ENCODE results near the gene GADD45B. TPM values are rescaled to one million over a fixed set of nuclear protein-coding genes. Genes with fewer than 3 reads are reported as not detected.

The GADD45B gene
- total and polyA plus RNA-seq, 2 donors (not counting 3 experiments of a cell fraction or from before 2014, with no cell fraction given), result 61.3 to 267 TPM

GRCh38 chr19:2516727-2517126, 40.8 kb downstream of the GADD45B start:
- CTCF ChIA-PET, result no interaction called here
- no peak for TF ChIP-seq CTCF (IDR thresholded peaks at IDR 0.05; ENCODE audit: extremely low read depth in 1 of 2, insufficient read depth in 1 of 2, low read depth in 1 of 2, low read length in 2 of 2)
- no peaks in the 10 kb centered on the region for H3K4me1 ChIP-seq (ENCODE audit: control insufficient read depth, extremely low read depth, insufficient read depth, low read length)
- H3K9me3 ChIP-seq (replicated peaks; ENCODE audit: control insufficient read depth, insufficient read depth, low read length), result no peaks in the 10 kb centered on the region
- BruUV-seq (replicated peaks), result no TSS peak
- no peak overlapping the region for H3K4me3 ChIP-seq (replicated peaks in 1 of 3; ENCODE audit: insufficient read depth in 1 of 3, low read depth in 1 of 3, low read length in 3 of 3)
- H3K4me2 ChIP-seq (ENCODE audit: insufficient read depth, low read length), result no peak overlapping the region
- H3K9me1 ChIP-seq (replicated peaks; ENCODE audit: control insufficient read depth, extremely low read depth, insufficient read depth, low read length), result no peaks in the 10 kb centered on the region
- no peak overlapping the region for H2AFZ ChIP-seq (ENCODE audit: low read depth, low read length)
- no peaks in the 10 kb centered on the region for H4K20me1 ChIP-seq (replicated peaks; ENCODE audit: control insufficient read depth, extremely low read depth, insufficient read depth, low read length)
- POLR2A ChIA-PET, result no interaction called here
- dilution Hi-C loops (cut with MboI; ENCODE audit: extremely low pct_ligation_motif_present, low sequenced_read_pairs), result no loop called here
- H3K9ac ChIP-seq (replicated peaks; ENCODE audit: extremely low read depth, insufficient read depth, low read length), result no peak overlapping the region
- H3K36me3 ChIP-seq (ENCODE audit: control insufficient read depth in 2 of 2, extremely low read depth in 1 of 2, insufficient read depth in 2 of 2, low read length in 2 of 2), result no peaks in the 10 kb centered on the region
- H3K27me3 ChIP-seq (ENCODE audit: control insufficient read depth in 2 of 2, insufficient read depth in 2 of 2, low read length in 2 of 2), result no peaks in the 10 kb centered on the region
- no peak for FAIRE-seq
- no peak for DNase-seq (ENCODE audit: low read depth, low spot score)
- H3K79me2 ChIP-seq (ENCODE audit: control insufficient read depth, insufficient read depth, low read length), result no peaks in the 10 kb centered on the region
- intact Hi-C loops (cut with micrococcal nuclease), result no loop called here
- no peak overlapping the region for H3K27ac ChIP-seq (ENCODE audit: insufficient read depth, low read depth, low read length)

GRCh38 chr19:2517881-2518601, 42.1 kb downstream of the GADD45B start:
- FAIRE-seq (no peak), DNase-seq (ENCODE audit: low read depth, low spot score) (no peak)
- H3K27ac ChIP-seq (ENCODE audit: insufficient read depth, low read depth, low read length), result no peak overlapping the region
- no peaks in the 10 kb centered on the region for H3K27me3 ChIP-seq (ENCODE audit: control insufficient read depth in 2 of 2, insufficient read depth in 2 of 2, low read length in 2 of 2)
- ChIA-PET POLR2A (interaction anchor here (0.7 kb wide), 1 partner anchor 21 kb away, joined by 7 read pairs; no protein-coding TSS in a partner anchor), CTCF (no interaction called here)
- H3K4me2 ChIP-seq (ENCODE audit: insufficient read depth, low read length), result no peak overlapping the region
- no peak overlapping the region for H3K9ac ChIP-seq (replicated peaks; ENCODE audit: extremely low read depth, insufficient read depth, low read length)
- H3K36me3 ChIP-seq (ENCODE audit: control insufficient read depth in 2 of 2, extremely low read depth in 1 of 2, insufficient read depth in 2 of 2, low read length in 2 of 2), result no peaks in the 10 kb centered on the region
- no peaks in the 10 kb centered on the region for H3K9me3 ChIP-seq (replicated peaks; ENCODE audit: control insufficient read depth, insufficient read depth, low read length)
- no peaks in the 10 kb centered on the region for H4K20me1 ChIP-seq (replicated peaks; ENCODE audit: control insufficient read depth, extremely low read depth, insufficient read depth, low read length)
- dilution Hi-C loops (cut with MboI; ENCODE audit: extremely low pct_ligation_motif_present, low sequenced_read_pairs) (no loop called here), intact Hi-C loops (cut with micrococcal nuclease) (no loop called here)
- BruUV-seq (replicated peaks), result no TSS peak
- TF ChIP-seq FOS (IDR thresholded peaks at IDR 0.05; ENCODE audit: borderline replicate concordance, insufficient read depth, low read length), result no peak
- no peak for TF ChIP-seq CTCF (IDR thresholded peaks at IDR 0.05; ENCODE audit: extremely low read depth in 1 of 2, insufficient read depth in 1 of 2, low read depth in 1 of 2, low read length in 2 of 2)
- no peak for TF ChIP-seq MAX (IDR thresholded peaks at IDR 0.05; ENCODE audit: insufficient read depth, insufficient read length)
- no peak for TF ChIP-seq POLR2AphosphoS5 (IDR thresholded peaks at IDR 0.05; ENCODE audit: insufficient read depth, low read depth, low read length)
- no peak for TF ChIP-seq JUN (IDR thresholded peaks at IDR 0.05; ENCODE audit: borderline replicate concordance, insufficient read depth, insufficient read length, low read depth)
- no peak for TF ChIP-seq GATA2 (IDR thresholded peaks at IDR 0.05; ENCODE audit: insufficient read depth, insufficient read length, low read depth, low read length)
- no peak for TF ChIP-seq EZH2 (IDR thresholded peaks at IDR 0.05; ENCODE audit: borderline replicate concordance, low read depth, low read length, severe bottlenecking)
- TF ChIP-seq MYC (IDR thresholded peaks at IDR 0.05; ENCODE audit: low read depth, low read length), result no peak
- no peaks in the 10 kb centered on the region for H3K9me1 ChIP-seq (replicated peaks; ENCODE audit: control insufficient read depth, extremely low read depth, insufficient read depth, low read length)
- H3K79me2 ChIP-seq (ENCODE audit: control insufficient read depth, insufficient read depth, low read length), result no peaks in the 10 kb centered on the region
- H3K4me1 ChIP-seq (ENCODE audit: control insufficient read depth, extremely low read depth, insufficient read depth, low read length), result no peaks in the 10 kb centered on the region
- no peak overlapping the region for H3K4me3 ChIP-seq (replicated peaks in 1 of 3; ENCODE audit: insufficient read depth in 1 of 3, low read depth in 1 of 3, low read length in 3 of 3)
- H2AFZ ChIP-seq (ENCODE audit: low read depth, low read length), result no peak overlapping the region

Data from endothelial cell of umbilical vein (primary cell).